GM08714 (cell line): ENCODE results near the gene MBNL2.

ENCODE experiments used
- H3K4me3 ChIP-seq: fragments of 200-500 bp; sonication (Bioruptor generic); 2 replicates; pipeline ENCODE4 v1.5.1; 2014; ENCODE audit warnings: mild to moderate bottlenecking, low read length, inconsistent platforms
- ZNF274 ChIP-seq: IDR thresholded peaks from 2 replicates; pipeline ENCODE4 v1.6.1; 2012; ENCODE audit warnings: mild to moderate bottlenecking, low read depth, low read length

MBNL2 gene

GRCh38 chr13:97259410-97259797 lies 37.3 kb downstream of the MBNL2 start:
- H3K4me3 ChIP-seq, result no peak overlapping the region
- TF ChIP-seq ZNF274, result no peak

GRCh38 chr13:97259798-97260714 lies 37.9 kb downstream of the MBNL2 start:
- H3K4me3 ChIP-seq, result no peak overlapping the region
- no peak for TF ChIP-seq ZNF274

DNA sequence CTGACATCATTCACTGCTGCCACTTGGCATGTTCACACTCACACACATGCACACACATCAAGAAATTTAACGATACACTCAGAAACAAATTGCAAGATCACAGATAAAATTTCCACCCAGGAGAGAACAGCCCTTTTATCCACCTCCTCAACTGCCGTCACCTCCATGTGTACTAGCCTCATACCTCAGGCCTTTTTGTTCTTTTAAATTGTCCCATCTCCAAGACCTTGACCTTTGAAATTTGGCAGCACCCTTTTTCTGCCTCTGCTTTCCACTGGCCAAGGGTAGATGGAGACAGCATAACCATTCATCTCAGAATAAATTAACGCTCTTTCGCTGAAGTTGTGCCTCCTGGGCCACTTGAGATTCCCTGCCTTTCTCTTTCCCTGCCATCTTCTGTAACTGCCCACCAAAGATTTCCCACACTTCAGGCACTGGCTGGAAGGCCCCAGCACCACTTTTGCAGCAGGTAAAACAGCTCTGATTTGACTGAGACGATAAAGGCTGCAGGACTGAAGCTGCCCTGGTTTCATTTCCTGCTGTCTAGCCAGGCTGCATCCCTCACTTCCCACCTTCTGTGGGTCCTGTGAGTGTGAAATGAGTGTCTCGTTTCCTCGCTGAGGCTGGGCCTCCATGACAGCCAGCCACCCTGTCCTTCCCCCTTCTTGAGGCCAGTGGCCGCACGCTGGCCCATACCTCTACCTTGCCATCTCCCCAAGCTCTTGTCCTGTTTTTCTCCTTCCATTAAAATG lies 39.3 kb downstream of the MBNL2 start:
- H3K4me3 ChIP-seq, result no peak overlapping the region; the same call in 1 of the 2 replicates
- TF ChIP-seq ZNF274, result no peak

DNA sequence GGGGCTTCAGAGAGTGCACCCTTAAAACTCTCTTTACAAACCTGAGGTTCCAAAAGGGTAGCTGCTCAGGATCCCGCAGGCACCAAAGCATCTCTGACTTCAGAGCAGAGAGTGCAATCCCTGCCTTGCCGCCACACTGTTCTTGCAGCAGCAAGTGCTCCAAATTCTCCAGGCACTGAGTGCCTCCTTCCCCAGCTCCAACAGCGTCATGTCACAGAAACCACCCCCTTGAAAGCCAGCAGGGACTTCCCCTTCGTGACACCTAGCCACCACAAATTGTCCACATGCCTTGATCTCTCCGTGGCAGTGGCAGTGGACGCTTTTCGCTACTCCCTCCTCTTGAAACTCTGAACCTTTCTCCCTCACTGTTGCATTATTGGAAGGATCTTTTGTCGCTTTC lies 39.9 kb downstream of the MBNL2 start:
- H3K4me3 ChIP-seq, result no peak overlapping the region
- TF ChIP-seq ZNF274, result no peak

DNA sequence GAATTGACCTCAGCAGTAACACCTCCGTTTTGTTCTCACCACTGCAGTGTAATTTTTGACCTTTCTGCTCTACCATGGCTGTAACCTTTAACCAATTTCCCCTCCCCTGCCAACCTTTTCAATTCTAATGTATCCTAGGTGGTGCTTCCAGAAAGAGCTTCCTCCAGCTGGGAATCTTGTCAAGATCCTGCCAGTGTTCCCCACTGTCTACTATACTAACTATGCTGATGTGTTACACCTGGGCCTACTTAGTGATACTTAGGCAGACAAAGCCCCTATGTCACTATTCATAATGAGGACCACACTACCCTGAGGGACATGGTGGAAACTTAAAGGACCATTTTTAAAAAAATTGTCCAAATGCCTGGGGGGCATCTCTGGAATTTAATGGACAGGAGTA lies 41.0 kb downstream of the MBNL2 start:
- no peak for TF ChIP-seq ZNF274
- H3K4me3 ChIP-seq, result no peak overlapping the region

DNA sequence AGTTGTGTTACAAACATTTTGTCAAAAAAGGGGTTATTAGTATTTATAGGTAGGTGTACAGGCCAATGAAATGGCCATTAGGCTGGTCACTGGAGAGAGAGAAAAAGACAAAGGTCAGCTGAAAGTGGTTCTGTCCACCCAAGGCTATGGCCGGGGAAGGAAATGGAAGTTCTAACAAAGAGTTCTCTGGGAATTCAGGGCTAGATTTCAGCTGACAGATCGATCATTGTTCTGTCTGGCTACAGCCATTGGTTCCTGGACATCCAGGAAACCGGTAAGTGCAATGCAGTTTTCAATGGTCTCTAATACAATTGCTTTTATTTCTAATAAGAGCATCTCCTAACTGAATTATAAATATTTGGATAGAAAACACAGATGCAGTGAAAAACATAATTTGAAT lies 42.5 kb downstream of the MBNL2 start:
- TF ChIP-seq ZNF274, result no peak
- no peak overlapping the region for H3K4me3 ChIP-seq

DNA sequence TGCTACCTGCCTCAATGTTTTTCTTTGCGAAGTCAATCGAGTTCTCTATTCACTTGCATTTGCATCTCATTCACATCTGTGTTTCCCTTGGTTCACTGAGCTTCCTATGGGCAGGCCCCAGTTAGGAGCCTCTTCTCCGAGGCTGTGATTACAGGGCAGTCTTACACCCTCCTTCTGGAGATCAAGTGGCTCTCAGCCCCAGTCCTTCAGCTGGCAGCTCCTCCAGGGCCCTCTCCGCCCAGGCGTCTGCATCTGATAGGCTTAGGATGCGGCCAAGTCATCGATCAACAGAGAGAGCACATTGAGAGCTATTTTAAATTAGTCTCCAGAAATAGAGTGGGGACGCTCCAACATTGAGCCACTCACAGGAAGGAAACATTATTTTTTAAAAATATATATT lies 44.2 kb downstream of the MBNL2 start:
- H3K4me3 ChIP-seq, result no peak overlapping the region
- no peak for TF ChIP-seq ZNF274

- no peak overlapping the region for H3K4me3 ChIP-seq
- no peak for TF ChIP-seq ZNF274
Measured at GRCh38 chr13:97266772-97267417, 44.8 kb downstream of the MBNL2 start.

DNA sequence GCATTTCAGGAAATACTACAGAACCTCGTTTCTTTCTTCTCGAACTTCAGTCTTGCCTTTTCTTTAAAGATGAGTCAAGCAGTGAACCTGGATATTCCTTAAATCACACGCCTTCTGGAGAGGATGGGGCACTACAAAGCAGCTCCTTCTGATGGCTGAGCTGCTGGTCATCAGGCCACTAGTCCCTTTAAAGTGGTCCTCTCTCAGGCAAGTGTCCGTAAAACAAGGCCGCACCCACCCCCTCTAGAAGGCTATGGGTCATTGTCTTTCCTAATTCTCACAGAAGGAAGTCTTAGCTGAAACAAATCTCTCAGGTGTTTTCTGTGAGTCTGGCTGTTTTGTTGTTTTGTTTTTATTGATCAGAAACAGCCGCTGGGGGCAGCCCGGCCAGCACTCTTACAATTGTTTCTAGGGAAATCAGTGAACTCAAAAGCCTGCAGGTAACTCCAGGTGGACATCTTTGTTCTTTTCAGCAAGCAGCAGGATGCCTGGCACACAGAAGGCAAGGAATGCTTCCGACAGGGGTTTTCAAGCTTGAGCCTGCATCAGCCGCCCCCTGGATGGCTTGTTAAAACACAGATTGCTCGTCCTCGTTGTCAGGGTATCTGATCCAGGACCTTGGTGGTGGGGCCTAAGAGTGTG lies 45.4 kb downstream of the MBNL2 start:
- H3K4me3 ChIP-seq, result no peak overlapping the region
- no peak for TF ChIP-seq ZNF274

- H3K4me3 ChIP-seq, result no peak overlapping the region
- TF ChIP-seq ZNF274, result no peak
Measured at GRCh38 chr13:97268772-97269171, 46.6 kb downstream of the MBNL2 start.

GRCh38 chr13:97269603-97270002 lies 47.5 kb downstream of the MBNL2 start:
- no peak overlapping the region for H3K4me3 ChIP-seq
- no peak for TF ChIP-seq ZNF274

DNA sequence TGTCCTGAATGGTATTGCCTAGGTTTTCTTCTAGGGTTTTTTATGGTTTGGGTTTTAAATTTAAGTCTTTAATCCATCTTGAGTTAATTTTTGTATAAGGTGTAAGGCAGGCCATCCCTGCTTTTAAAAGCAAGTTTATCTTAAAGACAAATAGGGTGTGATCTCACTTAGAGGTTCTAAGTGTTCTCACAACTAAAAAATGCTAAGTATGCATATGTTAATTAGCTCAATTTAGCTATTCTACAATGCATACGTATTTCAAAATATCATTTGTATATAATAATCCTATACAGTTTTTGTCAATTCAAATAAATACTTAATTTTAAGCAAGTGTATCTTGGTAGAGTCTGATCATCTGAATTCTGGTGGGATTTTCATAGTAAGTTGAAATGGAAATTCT lies 50.4 kb downstream of the MBNL2 start:
- TF ChIP-seq ZNF274, result no peak
- H3K4me3 ChIP-seq, result no peak overlapping the region

DNA sequence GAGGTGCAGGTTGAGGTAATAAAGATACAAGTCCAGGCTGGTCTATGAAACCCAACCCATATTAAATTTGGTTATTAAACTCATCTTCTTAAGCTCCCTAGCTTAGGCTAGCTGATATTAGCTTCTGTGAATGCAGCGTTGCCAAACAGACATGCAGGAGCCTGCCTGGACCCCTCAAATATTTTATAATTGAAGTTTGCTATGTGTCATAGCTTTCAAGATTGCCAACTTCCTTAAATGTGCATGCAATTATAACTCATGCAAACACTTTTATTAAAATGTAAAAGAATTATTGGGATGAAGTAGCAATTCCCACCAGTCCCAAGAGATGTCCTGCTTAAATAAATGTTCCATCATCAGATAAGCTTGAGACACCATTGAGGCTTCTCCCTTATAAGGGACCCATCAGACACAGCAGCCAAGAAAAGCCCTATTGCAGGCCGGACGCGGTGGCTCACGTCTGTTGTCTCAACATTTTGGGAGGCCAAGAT lies 51.3 kb downstream of the MBNL2 start:
- H3K4me3 ChIP-seq, result no peak overlapping the region
- no peak for TF ChIP-seq ZNF274

DNA sequence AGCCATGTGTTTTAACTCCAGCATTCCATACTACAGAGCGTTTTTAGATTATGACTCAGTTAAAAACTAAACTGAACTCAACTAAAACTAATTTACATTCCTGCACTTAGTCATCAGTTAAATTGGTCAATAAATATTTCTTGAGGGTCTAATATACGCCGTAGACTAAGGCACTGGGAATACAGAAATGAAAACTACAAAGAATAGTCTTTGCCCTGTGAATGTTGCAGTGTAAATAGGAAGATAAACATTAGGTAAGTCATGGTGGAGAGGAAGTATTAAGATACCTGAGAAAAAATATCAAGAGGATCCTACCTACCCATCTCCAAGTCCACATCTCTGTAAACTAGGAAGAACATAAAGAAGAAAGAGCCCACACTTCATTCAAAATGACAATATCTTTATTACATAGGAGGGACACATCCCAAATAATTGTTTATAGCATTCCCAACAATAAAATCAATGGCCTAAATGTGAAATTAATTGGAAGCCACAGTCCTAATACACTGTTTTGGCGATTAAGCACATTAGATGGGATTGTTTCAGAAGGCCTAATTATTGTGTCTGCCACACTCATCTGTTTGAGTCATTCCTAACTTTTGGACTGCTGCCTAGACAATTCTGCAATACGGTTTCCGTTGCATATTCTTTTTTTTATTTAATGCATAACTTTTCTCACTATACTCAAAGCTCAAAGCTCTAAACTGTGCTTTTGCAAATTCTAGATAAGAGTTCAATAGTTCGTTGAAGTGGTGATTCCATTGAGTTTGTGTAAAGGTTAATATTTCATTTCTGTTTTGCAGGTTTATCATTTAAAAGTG lies 52.9 kb downstream of the MBNL2 start:
- no peak for TF ChIP-seq ZNF274
- H3K4me3 ChIP-seq, result no peak overlapping the region
